CD4-positive, alpha-beta memory T cell (primary cell): ENCODE measurements around the gene RNF4. TPM values are rescaled to one million over a fixed set of nuclear protein-coding genes. Genes with fewer than 3 reads are reported as not detected.
A peak's percentile ranks its signal among the peaks of the same experiment; 100 is the strongest.

ENCODE experiments used
- CTCF ChIA-PET: fragments of 350-600 bp; sonication (Branson Sonifier 250); formaldehyde crosslinking; loops from one replicate; lab custom pipeline; 2021; ENCODE audit warnings: inconsistent platforms; ENCODE audit not compliant: partially characterized antibody; lab: Charles Lee
- POLR2A ChIA-PET: fragments of 350-600 bp; sonication (Branson Sonifier 250); formaldehyde crosslinking; loops from one replicate; lab custom pipeline; 2021; ENCODE audit not compliant: partially characterized antibody; lab: Charles Lee
- DNase-seq, 5 donors: peaks; one replicate each; pipeline versions ENCODE4 v3.0.0 to v3.0.0-alpha.2; 2020 to 2022; ENCODE audit warnings: mixed read lengths in 1 of 5
- H3K27ac ChIP-seq: one replicate; pipeline ENCODE4 v1.7.0; 2013; ENCODE audit warnings: low read depth, low read length
- H3K27me3 ChIP-seq: 2 replicates; pipeline ENCODE4 v1.7.0; 2013; ENCODE audit warnings: mild to moderate bottlenecking, low read length, moderate library complexity; ENCODE audit not compliant: insufficient read depth
- H3K36me3 ChIP-seq: 2 replicates; pipeline ENCODE4 v1.7.0; 2013; ENCODE audit warnings: mild to moderate bottlenecking, low read length, moderate library complexity; ENCODE audit not compliant: insufficient read depth
- H3K4me1 ChIP-seq: 2 replicates; pipeline ENCODE4 v1.7.0; 2013; ENCODE audit warnings: mild to moderate bottlenecking, low read length, moderate library complexity; ENCODE audit not compliant: insufficient read depth
- H3K4me3 ChIP-seq, 2 donors: one replicate each; pipeline ENCODE4 v1.7.0; 2013; ENCODE audit warnings: low read length in 2 of 2, mild to moderate bottlenecking in 1 of 2
- H3K9me3 ChIP-seq, 2 donors: one replicate each; pipeline ENCODE4 v1.7.0; 2013; ENCODE audit warnings: low read length in 2 of 2, control low read depth in 1 of 2; ENCODE audit not compliant: control insufficient read depth in 1 of 2
- H3K27ac Mint-ChIP-seq, 7 donors: one replicate each; pipeline ENCODE4 v1.8.0; 2020 to 2021; ENCODE audit warnings: mixed read lengths in 7 of 7, mild to moderate bottlenecking in 6 of 7, inconsistent platforms in 3 of 7, moderate library complexity in 3 of 7
- H3K27me3 Mint-ChIP-seq, 2 donors: one replicate each; pipeline ENCODE4 v1.8.0; 2020 to 2021; ENCODE audit warnings: mixed read lengths in 2 of 2
- H3K36me3 Mint-ChIP-seq, 2 donors: one replicate each; pipeline ENCODE4 v1.8.0; 2020 to 2021; ENCODE audit warnings: mixed read lengths in 2 of 2, inconsistent platforms in 1 of 2, mild to moderate bottlenecking in 1 of 2
- H3K4me1 Mint-ChIP-seq, 4 donors: one replicate each; pipeline ENCODE4 v1.8.0; 2020 to 2021; ENCODE audit warnings: mixed read lengths in 4 of 4, mild to moderate bottlenecking in 1 of 4
- H3K4me3 Mint-ChIP-seq, 8 donors: one replicate each; pipeline ENCODE4 v1.8.0; 2020 to 2021; ENCODE audit warnings: mixed read lengths in 8 of 8, mild to moderate bottlenecking in 7 of 8, moderate library complexity in 6 of 8, inconsistent platforms in 3 of 8
- H3K9me3 Mint-ChIP-seq, 8 donors: one replicate each; pipeline ENCODE4 v1.8.0; 2020 to 2021; ENCODE audit warnings: mixed read lengths in 8 of 8, mild to moderate bottlenecking in 5 of 8, inconsistent platforms in 3 of 8, moderate library complexity in 1 of 8
- intact Hi-C: fragments of 100-400 bp; cut with micrococcal nuclease; formaldehyde crosslinking; loops from one replicate; pipeline ENCODE4 v1.15.1; 2023
- polyA plus RNA-seq, 2 donors: library from polyadenylated mRNA; unstranded; fragments of 300-500 nt; fragmentation: Illumina TruSeq; gene quantifications; one replicate each; pipeline ENCODE4 v1.2.3, GENCODE V29; 2021
- total RNA-seq, 2 experiments: library from RNA; stranded (reverse); gene quantifications; one replicate each; pipeline ENCODE4 v1.2.3, GENCODE V29; 2021

The RNF4 gene, protein sequence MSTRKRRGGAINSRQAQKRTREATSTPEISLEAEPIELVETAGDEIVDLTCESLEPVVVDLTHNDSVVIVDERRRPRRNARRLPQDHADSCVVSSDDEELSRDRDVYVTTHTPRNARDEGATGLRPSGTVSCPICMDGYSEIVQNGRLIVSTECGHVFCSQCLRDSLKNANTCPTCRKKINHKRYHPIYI
- total RNA-seq (100 to 1,000 TPM in 1 of 2 experiments, 10 to 100 TPM in 1; 94.0 to 104 TPM), polyA plus RNA-seq (100 to 1,000 TPM in 1 of 2 donors, 10 to 100 TPM in 1; 68.0 to 105 TPM)

- Mint-ChIP-seq H3K9me3 (no peaks in the 10 kb centered on the region), H3K4me3 (peak within 1 kb of the TSS; percentile 95 to 98 (median 95)), H3K27me3 (no peaks in the 10 kb centered on the region), H3K27ac (peak within 1 kb of the TSS; percentile 96 to 99 (median 98)), H3K36me3 (peaks cover 23 to 41% of the 10 kb centered on the region in 2 donors), H3K4me1 (peaks cover 28 to 62% (median 41%) of the 10 kb centered on the region in 4 donors)
- Histone ChIP-seq H3K27me3 (no peaks in the 10 kb centered on the region), H3K9me3 (no peaks in the 10 kb centered on the region), H3K4me3 (peak within 1 kb of the TSS; percentile 67 to 84), H3K4me1 (peaks cover 52% of the 10 kb centered on the region), H3K36me3 (peaks cover 16% of the 10 kb centered on the region), H3K27ac (peak within 1 kb of the TSS; percentile 98)
- intact Hi-C loops: loop anchor here (1.0 to 5.0 kb wide), 7 partner anchors 17 to 494 kb away; partner anchors contain the start of genes CFAP99, FAM193A, GRK4 and HAUS3
- DNase-seq: peak; percentile 94 to 98 (median 97)
- ChIA-PET POLR2A (interaction anchor here (0.7 to 5.6 kb wide), 29 partner anchors 9 to 598 kb away, joined by 3 to 92 read pairs (median 6); partner anchors contain the start of genes CFAP99, FAM193A, HAUS3 and MXD4), CTCF (interaction anchor here (0.8 to 2.6 kb wide), 10 partner anchors 16 to 776 kb away, joined by 3 to 15 read pairs (median 3); partner anchors contain the start of genes CFAP99 and ZFYVE28)
These were observed at the start of gene RNF4 for GRCh38 chr4:2468456-2469191. TSS of gene RNF4 (plus strand) at chr4:2469106. CDS start at chr4:2490494, 21,388 bp downstream.

DNA sequence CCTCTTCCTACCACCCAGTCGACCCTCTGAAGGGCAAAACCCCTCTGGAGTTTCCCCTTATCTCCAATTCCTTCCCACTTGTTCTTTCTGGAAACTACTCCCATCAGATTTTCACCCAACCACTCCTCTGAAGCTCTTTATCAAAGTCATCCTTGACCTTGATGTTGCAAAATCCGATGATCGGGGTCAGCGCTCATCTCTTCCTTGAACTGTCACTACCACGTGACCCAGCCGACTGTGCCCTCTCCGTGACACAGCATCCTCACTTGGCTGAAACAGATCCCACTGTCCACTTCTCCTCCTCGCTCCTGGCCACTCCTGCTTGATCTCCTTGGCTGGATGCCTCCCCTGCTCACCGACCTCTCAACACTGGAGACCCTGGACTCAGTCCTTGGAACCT lies 49.1 kb upstream of the RNF4 start:
- Mint-ChIP-seq H3K4me3 (peak overlapping the region; percentile 22 to 95 (median 88)), H3K9me3 (peaks cover 0 to 5% (median 0%) of the 10 kb centered on the region in 8 donors), H3K36me3 (peaks cover 0 to 2% of the 10 kb centered on the region in 2 donors), H3K27me3 (peaks cover 0 to 2% of the 10 kb centered on the region in 2 donors), H3K4me1 (peaks cover 21 to 39% (median 27%) of the 10 kb centered on the region in 4 donors), H3K27ac (peak overlapping the region; percentile 92 to 100 (median 98))
- intact Hi-C loops: loop anchor here (1.0 to 10.0 kb wide), 4 partner anchors 139 to 695 kb away; partner anchors contain the start of genes TACC3 and TMEM129
- H3K36me3 ChIP-seq: no peaks in the 10 kb centered on the region
- POLR2A ChIA-PET: interaction anchor here (1.0 to 1.7 kb wide), 11 partner anchors 7 to 200 kb away, joined by 3 to 33 read pairs (median 4); partner anchors contain the start of genes FAM193A, HAUS3, MXD4 and POLN
- no peak for DNase-seq
- no peaks in the 10 kb centered on the region for H3K27me3 ChIP-seq
- CTCF ChIA-PET: interaction anchor here (1.2 to 1.7 kb wide), 14 partner anchors 8 to 199 kb away, joined by 3 to 17 read pairs (median 6); partner anchors contain the start of genes FAM193A, HAUS3, MXD4 and POLN
- no peaks in the 10 kb centered on the region for H3K9me3 ChIP-seq
- peaks cover 30% of the 10 kb centered on the region for H3K4me1 ChIP-seq
- H3K27ac ChIP-seq: peak overlapping the region; percentile 78
- H3K4me3 ChIP-seq: peak overlapping the region in 1 of 2 donors; percentile 72

- Mint-ChIP-seq H3K9me3 (peaks cover 0 to 5% (median 0%) of the 10 kb centered on the region in 8 donors), H3K27me3 (peaks cover 0 to 6% of the 10 kb centered on the region in 2 donors), H3K27ac (peak overlapping the region in 1 of 7 donors; percentile 8), H3K36me3 (peaks cover 0 to 2% of the 10 kb centered on the region in 2 donors), H3K4me3 (no peak overlapping the region), H3K4me1 (peaks cover 9 to 25% (median 13%) of the 10 kb centered on the region in 4 donors)
- ChIA-PET CTCF (interaction anchor here (1.1 to 1.4 kb wide), 2 partner anchors 9 to 202 kb away, joined by 3 to 5 read pairs; no protein-coding TSS in a partner anchor), POLR2A (no interaction called here)
- H3K9me3 ChIP-seq: no peaks in the 10 kb centered on the region
- H3K4me1 ChIP-seq: peaks cover 10% of the 10 kb centered on the region
- intact Hi-C loops: no loop called here
- no peaks in the 10 kb centered on the region for H3K36me3 ChIP-seq
- DNase-seq: no peak
- no peaks in the 10 kb centered on the region for H3K27me3 ChIP-seq
- H3K27ac ChIP-seq: no peak overlapping the region
- H3K4me3 ChIP-seq: no peak overlapping the region
These were observed 47.0 kb upstream of the RNF4 start for GRCh38 chr4:2421928-2422327.

- Mint-ChIP-seq H3K27me3 (peaks cover 0 to 6% of the 10 kb centered on the region in 2 donors), H3K4me3 (no peak overlapping the region), H3K9me3 (peaks cover 0 to 5% (median 0%) of the 10 kb centered on the region in 8 donors), H3K36me3 (peaks cover 0 to 2% of the 10 kb centered on the region in 2 donors), H3K4me1 (peaks cover 9 to 25% (median 13%) of the 10 kb centered on the region in 4 donors), H3K27ac (no peak overlapping the region)
- CTCF ChIA-PET: interaction anchor here (0.8 to 1.4 kb wide), 3 partner anchors 11 to 203 kb away, joined by 3 to 5 read pairs (median 3); no protein-coding TSS in a partner anchor
- Histone ChIP-seq H3K4me3 (no peak overlapping the region), H3K9me3 (no peaks in the 10 kb centered on the region), H3K27me3 (no peaks in the 10 kb centered on the region), H3K36me3 (no peaks in the 10 kb centered on the region), H3K4me1 (peaks cover 10% of the 10 kb centered on the region), H3K27ac (no peak overlapping the region)
- POLR2A ChIA-PET: no interaction called here
- intact Hi-C loops: no loop called here
- no peak for DNase-seq
These were observed 45.8 kb upstream of the RNF4 start for GRCh38 chr4:2423066-2423465.

- DNase-seq: no peak
These were observed 45.2 kb upstream of the RNF4 start for GRCh38 chr4:2423695-2424094.

DNA sequence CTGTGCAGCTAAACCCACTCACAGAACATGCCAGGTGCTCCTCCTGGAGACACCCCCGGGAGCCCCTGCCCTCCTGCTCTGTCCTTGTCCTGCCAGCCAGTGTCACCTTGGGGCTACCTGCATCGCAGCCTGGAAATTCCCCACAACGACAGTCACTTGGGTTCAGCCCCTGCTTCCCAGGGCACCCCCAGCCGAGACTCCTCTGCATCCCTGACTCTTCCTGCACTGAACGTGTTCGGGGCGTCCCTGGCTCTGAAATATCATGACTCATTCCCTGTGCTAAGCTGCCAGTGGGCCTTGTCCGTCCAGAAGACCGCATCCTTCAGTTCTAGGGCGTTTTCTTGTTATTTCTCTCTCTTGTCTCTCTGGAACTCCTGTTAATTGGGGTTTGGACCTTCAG lies 44.3 kb upstream of the RNF4 start:
- Histone ChIP-seq H3K27ac (no peak overlapping the region), H3K9me3 (no peaks in the 10 kb centered on the region), H3K27me3 (no peaks in the 10 kb centered on the region), H3K4me3 (no peak overlapping the region), H3K4me1 (peaks cover 4% of the 10 kb centered on the region), H3K36me3 (no peaks in the 10 kb centered on the region)
- Mint-ChIP-seq H3K27me3 (peaks cover 4 to 9% of the 10 kb centered on the region in 2 donors), H3K4me1 (peaks cover 5 to 16% (median 7%) of the 10 kb centered on the region in 4 donors), H3K36me3 (no peaks in the 10 kb centered on the region), H3K27ac (no peak overlapping the region), H3K9me3 (peaks cover 0 to 4% (median 0%) of the 10 kb centered on the region in 8 donors), H3K4me3 (no peak overlapping the region)
- intact Hi-C loops: no loop called here
- CTCF ChIA-PET: no interaction called here
- no peak for DNase-seq
- POLR2A ChIA-PET: no interaction called here

More at GRCh38 chr4:2423695-2424094, 45.2 kb upstream of the RNF4 start:
- H3K27me3 Mint-ChIP-seq: peaks cover 1 to 7% of the 10 kb centered on the region in 2 donors
- H3K4me1 ChIP-seq: peaks cover 10% of the 10 kb centered on the region
- H3K4me3 ChIP-seq: no peak overlapping the region
- H3K4me3 Mint-ChIP-seq: no peak overlapping the region
- no peak overlapping the region for H3K27ac Mint-ChIP-seq
- H3K27ac ChIP-seq: no peak overlapping the region
- H3K27me3 ChIP-seq: no peaks in the 10 kb centered on the region
- H3K36me3 Mint-ChIP-seq: peaks cover 0 to 2% of the 10 kb centered on the region in 2 donors
- no peaks in the 10 kb centered on the region for H3K9me3 ChIP-seq
- POLR2A ChIA-PET: no interaction called here
- peaks cover 9 to 25% (median 13%) of the 10 kb centered on the region in 4 donors for H3K4me1 Mint-ChIP-seq
- H3K36me3 ChIP-seq: no peaks in the 10 kb centered on the region
- intact Hi-C loops: no loop called here
- H3K9me3 Mint-ChIP-seq: peaks cover 0 to 5% (median 0%) of the 10 kb centered on the region in 8 donors
- CTCF ChIA-PET: no interaction called here
